H1 (cell line): ENCODE results near the gene C11orf42. TPM values are rescaled to one million over a fixed set of nuclear protein-coding genes. Genes with fewer than 3 reads are reported as not detected.

ENCODE experiments used
- CTCF ChIA-PET: fragments of 300-600 bp; sonication (Branson Sonifier 250); formaldehyde crosslinking; loops from one replicate; lab custom pipeline; 2021; ENCODE audit not compliant: partially characterized antibody; lab: Charles Lee
- POLR2A ChIA-PET: fragments of 300-600 bp; sonication (Branson Sonifier 250); formaldehyde crosslinking; loops from one replicate; lab custom pipeline; 2021; ENCODE audit warnings: inconsistent platforms; ENCODE audit not compliant: partially characterized antibody; lab: Charles Lee
- DNase-seq, 2 experiments: peaks; one replicate each; pipeline versions ENCODE4 v3.0.0 to v3.0.0-alpha.2; 2010 to 2022; ENCODE audit warnings: low spot score in 2 of 2, low read depth in 1 of 2, mixed read lengths in 1 of 2
- FAIRE-seq: peaks from 2 replicates; lab custom pipeline; 2011; peaks lifted over from hg19 to GRCh38; lab: Jason Lieb, UNC
- H2AFZ ChIP-seq: 2 replicates; pipeline ENCODE4 v1.8.1; 2012; ENCODE audit warnings: low read length, inconsistent platforms
- H2AK5ac ChIP-seq: 2 replicates; pipeline ENCODE4 v1.6.1; 2013; ENCODE audit warnings: low read depth, low read length
- H2BK120ac ChIP-seq: replicated peaks from 2 replicates; pipeline ENCODE3; 2013; ENCODE audit warnings: low read depth, low read length, inconsistent platforms
- H2BK12ac ChIP-seq: 2 replicates; pipeline ENCODE4 v1.6.1; 2013; ENCODE audit warnings: low read depth, low read length
- H2BK15ac ChIP-seq: 2 replicates; pipeline ENCODE4 v1.6.1; 2013; ENCODE audit warnings: low read length
- H2BK20ac ChIP-seq: 2 replicates; pipeline ENCODE4 v1.6.1; 2013; ENCODE audit warnings: low read length
- H2BK5ac ChIP-seq: 2 replicates; pipeline ENCODE4 v1.6.1; 2013; ENCODE audit warnings: low read depth, low read length
- H3K14ac ChIP-seq: 2 replicates; pipeline ENCODE4 v1.6.1; 2013; ENCODE audit warnings: inconsistent platforms; ENCODE audit not compliant: insufficient read length
- H3K18ac ChIP-seq: 2 replicates; pipeline ENCODE4 v1.6.1; 2013; ENCODE audit warnings: low read length; ENCODE audit errors: extremely low read depth
- H3K23ac ChIP-seq: 2 replicates; pipeline ENCODE4 v1.6.1; 2013; ENCODE audit warnings: inconsistent platforms; ENCODE audit not compliant: insufficient read length
- H3K23me2 ChIP-seq: 2 replicates; pipeline ENCODE4 v1.6.1; 2013; ENCODE audit warnings: low read depth, low read length
- H3K27ac ChIP-seq: 2 replicates; pipeline ENCODE4 v1.6.1; 2011; ENCODE audit warnings: low read depth, low read length, inconsistent platforms
- H3K27me3 ChIP-seq, 4 experiments: replicated peaks in 1 of 4; 1 replicate in 1 of 4; 2 replicates in 3 of 4; pipeline versions ENCODE4 v1.6.1 to v1.8.1; 2011 to 2013; ENCODE audit warnings: low read length in 3 of 4, mild to moderate bottlenecking in 3 of 4, inconsistent platforms in 2 of 4, mixed read lengths in 2 of 4, moderate library complexity in 1 of 4; ENCODE audit not compliant: control insufficient read depth in 3 of 4, insufficient read depth in 3 of 4; ENCODE audit errors: extremely low read depth in 1 of 4
- H3K36me3 ChIP-seq, 4 experiments: 2 replicates each; pipeline versions ENCODE4 v1.6.1 to v1.8.1; 2011 to 2013; ENCODE audit warnings: mild to moderate bottlenecking in 4 of 4, low read length in 3 of 4, moderate library complexity in 2 of 4, control low read depth in 1 of 4, inconsistent platforms in 1 of 4; ENCODE audit not compliant: insufficient read depth in 4 of 4, control insufficient read depth in 2 of 4
- H3K4ac ChIP-seq: replicated peaks from 2 replicates; pipeline ENCODE3; 2013; ENCODE audit warnings: low read length, low read depth, mixed read lengths, inconsistent platforms; ENCODE audit not compliant: insufficient read length
- H3K4me1 ChIP-seq, 4 experiments: replicated peaks in 1 of 4; 1 replicate in 1 of 4; 2 replicates in 3 of 4; pipeline versions ENCODE4 v1.6.1 to v1.8.1; 2011 to 2013; ENCODE audit warnings: low read length in 3 of 4, inconsistent platforms in 2 of 4, mixed read lengths in 1 of 4; ENCODE audit not compliant: insufficient read depth in 4 of 4, control insufficient read depth in 3 of 4
- H3K4me2 ChIP-seq, 2 experiments: 2 replicates each; pipeline versions ENCODE4 v1.6.1 to v1.8.1; 2011 to 2013; ENCODE audit warnings: low read depth in 2 of 2, low read length in 2 of 2, control low read depth in 1 of 2, inconsistent platforms in 1 of 2, mild to moderate bottlenecking in 1 of 2; ENCODE audit not compliant: insufficient read depth in 1 of 2
- H3K4me3 ChIP-seq, 4 experiments: fragments of 200-600, 300-600 bp in 1 of 4; sonication (generic), shearing (Covaris generic), sonication (Bioruptor Twin) in 1 of 4; 2 replicates each; pipeline versions ENCODE4 v1.5.1 to v1.8.1; 2011 to 2016; ENCODE audit warnings: low read length in 4 of 4, low read depth in 3 of 4, control low read depth in 2 of 4, inconsistent platforms in 2 of 4, mild to moderate bottlenecking in 2 of 4, mixed read lengths in 1 of 4, moderate library complexity in 1 of 4; ENCODE audit not compliant: insufficient read depth in 2 of 4; ENCODE audit errors: extremely low read depth in 1 of 4
- H3K56ac ChIP-seq: replicated peaks from 2 replicates; pipeline ENCODE3; 2013; ENCODE audit warnings: low read depth, mild to moderate bottlenecking, mixed read lengths, low read length, inconsistent platforms; ENCODE audit not compliant: insufficient read length
- H3K79me1 ChIP-seq: 2 replicates; pipeline ENCODE4 v1.6.1; 2013; ENCODE audit warnings: low read depth, low read length, control low read depth
- H3K79me2 ChIP-seq, 2 experiments: 2 replicates each; pipeline versions ENCODE4 v1.6.1 to v1.8.1; 2012 to 2013; ENCODE audit warnings: low read length in 2 of 2, mild to moderate bottlenecking in 2 of 2, inconsistent platforms in 1 of 2; ENCODE audit not compliant: insufficient read depth in 2 of 2, control insufficient read depth in 1 of 2
- H3K9ac ChIP-seq, 4 experiments: replicated peaks in 1 of 4; 1 replicate in 1 of 4; 2 replicates in 3 of 4; pipeline versions ENCODE4 v1.6.1 to v1.8.1; 2011 to 2013; ENCODE audit warnings: low read depth in 3 of 4, low read length in 3 of 4, control low read depth in 2 of 4, mild to moderate bottlenecking in 2 of 4, moderate library complexity in 2 of 4, inconsistent platforms in 1 of 4; ENCODE audit errors: extremely low read depth in 1 of 4
- H3K9me3 ChIP-seq, 2 experiments: 2 replicates each; pipeline versions ENCODE4 v1.6.1 to v1.8.1; 2012 to 2013; ENCODE audit warnings: mild to moderate bottlenecking in 2 of 2, moderate library complexity in 2 of 2, control low read depth in 1 of 2, inconsistent platforms in 1 of 2, low read depth in 1 of 2, low read length in 1 of 2, mixed read lengths in 1 of 2; ENCODE audit not compliant: insufficient read depth in 2 of 2
- H4K20me1 ChIP-seq, 2 experiments: replicated peaks in 1 of 2; 2 replicates each; pipeline versions ENCODE3 to v1.8.1; 2011 to 2013; ENCODE audit warnings: inconsistent platforms in 2 of 2, low read length in 2 of 2, mild to moderate bottlenecking in 1 of 2; ENCODE audit not compliant: insufficient read depth in 2 of 2, control insufficient read depth in 1 of 2
- H4K5ac ChIP-seq: 2 replicates; pipeline ENCODE4 v1.6.1; 2013; ENCODE audit warnings: low read length, low read depth, mixed read lengths, inconsistent platforms; ENCODE audit not compliant: insufficient read length
- H4K8ac ChIP-seq: 2 replicates; pipeline ENCODE4 v1.8.0; 2013; ENCODE audit warnings: mild to moderate bottlenecking, moderate library complexity, low read length, inconsistent platforms; ENCODE audit not compliant: insufficient read depth; ENCODE audit errors: extremely low read depth
- H4K91ac ChIP-seq: replicated peaks from 2 replicates; pipeline ENCODE3; 2013; ENCODE audit warnings: low read length, mixed read lengths, inconsistent platforms; ENCODE audit not compliant: insufficient read length
- CEBPB ChIP-seq: IDR thresholded peaks from 2 replicates; pipeline ENCODE4 v1.6.1; 2012; ENCODE audit warnings: low read depth, low read length
- CHD2 ChIP-seq: IDR thresholded peaks from 2 replicates; pipeline ENCODE4 v1.6.1; 2012; ENCODE audit warnings: low read length, improper control_type of control experiment
- CREB1 ChIP-seq: IDR thresholded peaks from 2 replicates; pipeline ENCODE4 v1.6.1; 2012; ENCODE audit warnings: inconsistent platforms
- HDAC6 ChIP-seq: IDR thresholded peaks from one replicate; pipeline ENCODE4 v1.7.1; 2012; ENCODE audit warnings: low read depth, mild to moderate bottlenecking, inconsistent platforms, low read length, moderate library complexity
- JUN ChIP-seq: IDR thresholded peaks from 2 replicates; pipeline ENCODE4 v1.6.1; 2011; ENCODE audit warnings: low read depth, mild to moderate bottlenecking, improper control_type of control experiment, low read length
- WGBS, 2 experiments: shearing (Covaris generic) in 1 of 2; methylation state at CpG; one replicate each; pipeline versions ENCODE4 v1.1.6 to v1.1.7; 2013 to 2015; ENCODE audit warnings: low lambda C conversion rate in 2 of 2, mixed read lengths in 2 of 2, inconsistent platforms in 1 of 2, low coverage in 1 of 2, missing lambda C conversion rate in 1 of 2; ENCODE audit not compliant: insufficient replicate concordance in 2 of 2, insufficient coverage in 1 of 2, insufficient read length in 1 of 2; ENCODE audit errors: extremely low coverage in 1 of 2, missing lambda C conversion rate in 1 of 2; 5-methylcytosine and 5-hydroxymethylcytosine counted together
- polyA plus RNA-seq, 7 experiments: library from polyadenylated mRNA; depleted of rRNA in 3 of 7; stranded (reverse) in 5 of 7; unstranded in 2 of 7; fragments of >200 nt in 5 of 7; fragments of 200-250 nt in 2 of 7; gene quantifications; 1 replicate in 5 of 7; 2 replicates in 1 of 7; 4 replicates in 1 of 7; pipeline versions ENCODE4 v1.2.1 to v1.2.3, GENCODE V29; 2011 to 2013; ENCODE audit warnings: missing spikeins in 2 of 7, mixed read lengths in 2 of 7
- total RNA-seq: library from RNA; stranded (reverse); fragmentation: NEBNext Ultra II Directional; extraction: Animal tissue kit (Norgen Biotek cat#: 25700); gene quantifications from 2 replicates; pipeline ENCODE4 v1.2.1, GENCODE V29; 2021
- TF ChIP-seq, protein P1 (sequence below): IDR thresholded peaks from 2 replicates; pipeline ENCODE4 v1.6.1; 2011; ENCODE audit warnings: low read depth, mild to moderate bottlenecking, low read length; ENCODE audit not compliant: insufficient read depth

Gene C11orf42
- total and polyA plus RNA-seq, 2 of the 8 experiments (the other 6 are each of a cell fraction or from before 2014, with no cell fraction given) = not detected

DNA sequence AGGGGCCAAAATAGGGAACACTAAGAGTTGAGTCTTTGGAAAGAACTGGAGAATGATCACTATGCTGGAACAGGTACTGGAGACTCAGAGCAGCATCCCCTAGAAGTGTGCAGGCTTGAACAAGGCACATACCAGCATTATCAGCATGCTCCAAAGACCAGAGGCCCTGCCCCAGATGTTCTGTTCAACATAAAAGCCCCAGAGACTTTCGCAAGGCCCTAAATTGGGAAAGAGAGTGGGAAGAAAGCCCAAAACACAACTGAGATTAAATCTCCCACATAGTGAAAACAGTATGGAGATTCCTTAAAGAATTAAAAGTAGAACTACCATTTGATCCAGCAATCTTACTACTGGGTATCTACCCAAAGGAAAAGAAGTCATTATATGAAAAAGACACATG is 42.9 kb downstream of the C11orf42 start:
- H2BK120ac ChIP-seq = no peak overlapping the region
- H3K9me3 ChIP-seq = no peaks in the 10 kb centered on the region
- H3K9ac ChIP-seq = no peak overlapping the region

More for the DNA sequence above, 42.9 kb downstream of the C11orf42 start:
- no peak overlapping the region for H4K91ac ChIP-seq
- ChIA-PET POLR2A (no interaction called here), CTCF (interaction anchor here (0.9 to 7.6 kb wide), 4 partner anchors 14 to 112 kb away, joined by 3 to 124 read pairs (median 90); partner anchors contain the start of genes CAVIN3 and CCKBR)
- TF ChIP-seq CHD2 = no peak
- no peak for TF ChIP-seq CEBPB
- no peak for TF ChIP-seq CREB1
- TF ChIP-seq HDAC6 = no peak
- TF ChIP-seq, protein P1, sequence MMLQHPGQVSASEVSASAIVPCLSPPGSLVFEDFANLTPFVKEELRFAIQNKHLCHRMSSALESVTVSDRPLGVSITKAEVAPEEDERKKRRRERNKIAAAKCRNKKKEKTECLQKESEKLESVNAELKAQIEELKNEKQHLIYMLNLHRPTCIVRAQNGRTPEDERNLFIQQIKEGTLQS = no peak
- TF ChIP-seq JUN = no peak
- no peak overlapping the region for H2AK5ac ChIP-seq
- no peak overlapping the region for H2BK5ac ChIP-seq
- WGBS, 2 experiments = 94% methylated on average over 1 of the region's 1 CpG; no CpG with 5 or more reads in 1 of the 2 experiments
- H4K20me1 ChIP-seq = no peaks in the 10 kb centered on the region
- no peak overlapping the region for H2BK12ac ChIP-seq
- H3K79me2 ChIP-seq = no peaks in the 10 kb centered on the region
- H2AFZ ChIP-seq = no peak overlapping the region
- H3K79me1 ChIP-seq = no peaks in the 10 kb centered on the region
- H3K4ac ChIP-seq = no peak overlapping the region
- H2BK15ac ChIP-seq = no peak overlapping the region
- H3K23ac ChIP-seq = no peak overlapping the region
- H3K36me3 ChIP-seq = no peaks in the 10 kb centered on the region
- no peak overlapping the region for H4K8ac ChIP-seq
- FAIRE-seq = no peak
- no peak overlapping the region for H3K4me2 ChIP-seq
- H3K27me3 ChIP-seq = peaks cover 0 to 2% (median 0%) of the 10 kb centered on the region in 4 experiments; a peak in 1 of 7 replicates
- H4K5ac ChIP-seq = no peak overlapping the region
- H3K4me1 ChIP-seq = no peaks in the 10 kb centered on the region; a peak in 1 of 7 replicates
- no peaks in the 10 kb centered on the region for H3K23me2 ChIP-seq
- H3K4me3 ChIP-seq = no peak overlapping the region
- H3K18ac ChIP-seq = no peak overlapping the region
- DNase-seq = no peak
- H3K27ac ChIP-seq = no peak overlapping the region
- no peak overlapping the region for H2BK20ac ChIP-seq
- no peak overlapping the region for H3K56ac ChIP-seq
- H3K14ac ChIP-seq = no peak overlapping the region
